ENCODE measurements around the gene LDB2.

Gene LDB2

GRCh38 chr4:16897991-16898827 lies at the start of gene LDB2:
Gene LDB2, minus strand, starts transcription at chr4:16898645.
- DNase-seq (ENCODE audit: low read depth): no peak
- TF ChIP-seq POLR2A (IDR thresholded peaks at IDR 0.05; ENCODE audit: extremely low read depth, insufficient read length) (no peak), CTCF (IDR thresholded peaks at IDR 0.05; ENCODE audit: low read depth, low read length) (no peak), MAX (IDR thresholded peaks at IDR 0.05; ENCODE audit: low read depth, low read length) (no peak), MYC (IDR thresholded peaks at IDR 0.05; ENCODE audit: low read depth, low read length) (no peak)

GRCh38 chr4:16942491-16942890 lies 44.0 kb upstream of the LDB2 start:
- no peak overlapping the region for H3K4me3 ChIP-seq (ENCODE audit: low read depth, low read length)
- TF ChIP-seq MYC (IDR thresholded peaks at IDR 0.05; ENCODE audit: low read depth, low read length) (no peak), MAX (IDR thresholded peaks at IDR 0.05; ENCODE audit: low read depth, low read length) (no peak), POLR2A (IDR thresholded peaks at IDR 0.05; ENCODE audit: extremely low read depth, insufficient read length) (no peak), CTCF (IDR thresholded peaks at IDR 0.05; ENCODE audit: low read depth, low read length) (no peak)
- DNase-seq (ENCODE audit: low read depth): no peak

More at GRCh38 chr4:16897991-16898827, at the start of gene LDB2:
- no peak within 1 kb of the TSS for H3K4me3 ChIP-seq (ENCODE audit: low read depth, low read length)

GRCh38 chr4:16939178-16939577 lies 40.7 kb upstream of the LDB2 start:
- TF ChIP-seq MAX (IDR thresholded peaks at IDR 0.05; ENCODE audit: low read depth, low read length): no peak
- no peak for TF ChIP-seq POLR2A (IDR thresholded peaks at IDR 0.05; ENCODE audit: extremely low read depth, insufficient read length)
- no peak overlapping the region for H3K4me3 ChIP-seq (ENCODE audit: low read depth, low read length)
- DNase-seq (ENCODE audit: low read depth): no peak

- no peak for DNase-seq (ENCODE audit: low read depth)
- no peak overlapping the region for H3K4me3 ChIP-seq (ENCODE audit: low read depth, low read length)
- TF ChIP-seq MYC (IDR thresholded peaks at IDR 0.05; ENCODE audit: low read depth, low read length): no peak
- no peak for TF ChIP-seq MAX (IDR thresholded peaks at IDR 0.05; ENCODE audit: low read depth, low read length)
- TF ChIP-seq CTCF (IDR thresholded peaks at IDR 0.05; ENCODE audit: low read depth, low read length): no peak
- TF ChIP-seq POLR2A (IDR thresholded peaks at IDR 0.05; ENCODE audit: extremely low read depth, insufficient read length): no peak
Measured at GRCh38 chr4:16938512-16939040, 40.1 kb upstream of the LDB2 start.

GRCh38 chr4:16931339-16932305 lies 33.2 kb upstream of the LDB2 start:
- no peak overlapping the region for H3K4me3 ChIP-seq (ENCODE audit: low read depth, low read length)
- DNase-seq (ENCODE audit: low read depth): no peak
- TF ChIP-seq MYC (IDR thresholded peaks at IDR 0.05; ENCODE audit: low read depth, low read length) (no peak), POLR2A (IDR thresholded peaks at IDR 0.05; ENCODE audit: extremely low read depth, insufficient read length) (no peak), MAX (IDR thresholded peaks at IDR 0.05; ENCODE audit: low read depth, low read length) (no peak), CTCF (IDR thresholded peaks at IDR 0.05; ENCODE audit: low read depth, low read length) (no peak)
